HepG2 (cell line): ENCODE results near the gene GBGT1.

Experiments used
- ATF7 ChIP-seq, 2 experiments: fragments of 450-650 bp in 1 of 2; sonication (generic) in 1 of 2; formaldehyde crosslinking in 1 of 2; IDR thresholded peaks; 2 replicates each; pipeline versions ENCODE4 v1.4.0 to v1.6.1; 2016 to 2020; ENCODE audit warnings: antibody characterized with exemption in 1 of 2, mild to moderate bottlenecking in 1 of 2, missing genetic modification reagents in 1 of 2
- MXI1 ChIP-seq: IDR thresholded peaks from 3 replicates; pipeline ENCODE4 v1.6.1; 2012; ENCODE audit warnings: low read depth, low read length, inconsistent platforms, borderline replicate concordance
- SMAD3 ChIP-seq: sonication (generic); formaldehyde crosslinking; IDR thresholded peaks from 2 replicates; pipeline ENCODE4 v1.4.0; 2020; ENCODE audit warnings: missing genetic modification reagents
- ZFP1 ChIP-seq: IDR thresholded peaks from 2 replicates; pipeline ENCODE4 v1.6.1; 2016

DNA sequence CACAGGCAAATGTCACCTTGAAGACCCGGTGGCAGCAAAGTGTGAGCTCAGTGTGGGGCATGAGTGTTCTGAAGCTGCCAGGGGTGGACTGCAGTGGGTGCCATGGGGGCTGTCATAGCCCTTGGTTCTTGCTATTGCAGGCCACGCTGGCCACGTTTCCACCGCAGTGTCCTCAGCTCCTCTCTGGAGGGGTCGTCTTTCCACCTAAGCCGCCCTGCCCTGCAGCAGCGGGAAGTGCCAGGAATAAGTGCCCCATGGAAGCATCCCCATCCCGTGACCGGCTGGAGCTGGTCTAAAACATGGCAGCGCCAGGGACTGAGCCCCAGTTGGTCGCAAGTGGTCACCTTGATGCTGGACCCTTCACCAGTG lies 38.4 kb upstream of the GBGT1 start:
- no peak for TF ChIP-seq SMAD3 (CRISPR knock-in tag)
- TF ChIP-seq ZFP1 = no peak
- no peak for TF ChIP-seq ATF7 (IDR thresholded peaks at IDR 0.05)
- TF ChIP-seq ATF7 (CRISPR knock-in tag; IDR thresholded peaks at IDR 0.05) = no peak
- no peak for TF ChIP-seq MXI1
